Measurements from ENCODE around the gene C1QTNF6. TPM values are rescaled to one million over a fixed set of nuclear protein-coding genes. Genes with fewer than 3 reads are reported as not detected.

C1QTNF6 gene
- total and polyA plus RNA-seq, 2 experiments from 2014 or later: 23.6 to 29.7 TPM

- no peaks in the 10 kb centered on the region for H3K36me3 ChIP-seq (replicated peaks; ENCODE audit: insufficient read depth, low read depth)
- H4K20me1 ChIP-seq (ENCODE audit: insufficient read depth, poor library complexity, severe bottlenecking): no peaks in the 10 kb centered on the region
- no peak overlapping the region for H2AFZ ChIP-seq
- no peak overlapping the region for H3K27ac ChIP-seq
- DNase-seq (ENCODE audit: low spot score): no peak
- H3K4me1 ChIP-seq (ENCODE audit: insufficient read depth): no peaks in the 10 kb centered on the region
- H3K79me2 ChIP-seq: no peaks in the 10 kb centered on the region
- TF ChIP-seq EZH2phosphoT487 (IDR thresholded peaks at IDR 0.05; ENCODE audit: low read depth, severe bottlenecking, unreplicated experiment): no peak
- no peak for TF ChIP-seq CTCF (IDR thresholded peaks at IDR 0.05; ENCODE audit: poor library complexity)
- no peak for TF ChIP-seq EZH2 (IDR thresholded peaks at IDR 0.05; ENCODE audit: borderline replicate concordance)
- no peaks in the 10 kb centered on the region for H3K9me3 ChIP-seq (ENCODE audit: low read depth)
- no peaks in the 10 kb centered on the region for H3K9me2 ChIP-seq (replicated peaks; ENCODE audit: insufficient read depth)
- no peaks in the 10 kb centered on the region for H3K27me3 ChIP-seq
- 92% methylated on average over 7 of the region's 7 CpGs for WGBS (ENCODE audit: low lambda C conversion rate, missing lambda C conversion rate)
- H3K4me3 ChIP-seq: no peak overlapping the region
- no peak overlapping the region for H3K4me2 ChIP-seq
These were observed 55.3 kb downstream of the C1QTNF6 start for GRCh38 chr22:37132773-37133172.

Small RNA genes lying within 50 kb of the gene (small RNA-seq; reads per million reads assigned to genes)
- not detected for gene Z82188.1

Other genes starting within 250 kb of the C1QTNF6 start
- 111 and 114 TPM in 2 replicates for gene TST, start 168.8 kb downstream of the C1QTNF6 start, total RNA-seq
- gene TST, start 168.8 kb downstream of the C1QTNF6 start, polyA plus RNA-seq: 47.0 and 50.2 TPM in 2 replicates
- gene MPST, start 168.5 kb downstream of the C1QTNF6 start, total RNA-seq: 136 and 156 TPM in 2 replicates
- 179 and 193 TPM in 2 replicates for gene MPST, start 168.5 kb downstream of the C1QTNF6 start, polyA plus RNA-seq
- gene KCTD17, start 136.5 kb downstream of the C1QTNF6 start, total RNA-seq: 15.2 and 22.6 TPM in 2 replicates
- 25.4 and 33.4 TPM in 2 replicates for gene KCTD17, start 136.5 kb downstream of the C1QTNF6 start, polyA plus RNA-seq
- 43.3 and 49.8 TPM in 2 replicates for gene TMPRSS6, start 78.5 kb downstream of the C1QTNF6 start, total RNA-seq
- 21.3 and 34.4 TPM in 2 replicates for gene TMPRSS6, start 78.5 kb downstream of the C1QTNF6 start, polyA plus RNA-seq
- gene IL2RB, start 38.3 kb downstream of the C1QTNF6 start, total RNA-seq: 0.57 and 1.1 TPM in 2 replicates
- gene IL2RB, start 38.3 kb downstream of the C1QTNF6 start, polyA plus RNA-seq: 0.92 and 1.5 TPM in 2 replicates
- 1.3 and 2.8 TPM in 2 replicates for gene SSTR3, start 24.2 kb upstream of the C1QTNF6 start, total RNA-seq
- 0.47 and 0.97 TPM in 2 replicates for gene SSTR3, start 24.2 kb upstream of the C1QTNF6 start, polyA plus RNA-seq
- gene RAC2, start 56.0 kb upstream of the C1QTNF6 start, total RNA-seq: 4.7 and 10.5 TPM in 2 replicates
- gene RAC2, start 56.0 kb upstream of the C1QTNF6 start, polyA plus RNA-seq: 9.9 and 11.3 TPM in 2 replicates
- 0.57 and 0.96 TPM in 2 replicates for gene CYTH4, start 94.3 kb upstream of the C1QTNF6 start, total RNA-seq
- 0.24 and 0.94 TPM in 2 replicates for gene CYTH4, start 94.3 kb upstream of the C1QTNF6 start, polyA plus RNA-seq
- gene ELFN2, start 239.2 kb upstream of the C1QTNF6 start, total RNA-seq: 0.20 and 0.53 TPM in 2 replicates
- gene ELFN2, start 239.2 kb upstream of the C1QTNF6 start, polyA plus RNA-seq: 0.19 and 0.40 TPM in 2 replicates

Data from hepatocyte (in vitro differentiated cells).